Uterus (tissue), 2 donors: ENCODE data around the gene PPP2R2D.

Experiments used
- POLR2A ChIP-seq, 2 donors: fragments of 450-650 bp; IDR thresholded peaks; one replicate each; pipeline ENCODE4 v1.6.1; 2016; ENCODE audit warnings: antibody characterized with exemption in 2 of 2, mild to moderate bottlenecking in 1 of 2, moderate library complexity in 1 of 2
- TF ChIP-seq, protein P1 (sequence below), 4 experiments: fragments of 200-600 bp in 2 of 4; fragments of 450-650 bp in 2 of 4; sonication (generic) in 2 of 4; IDR thresholded peaks; one replicate each; pipeline ENCODE4 v1.5.1; 2016 to 2019; ENCODE audit warnings: antibody characterized with exemption in 4 of 4, mild to moderate bottlenecking in 2 of 4, moderate library complexity in 1 of 4

DNA sequence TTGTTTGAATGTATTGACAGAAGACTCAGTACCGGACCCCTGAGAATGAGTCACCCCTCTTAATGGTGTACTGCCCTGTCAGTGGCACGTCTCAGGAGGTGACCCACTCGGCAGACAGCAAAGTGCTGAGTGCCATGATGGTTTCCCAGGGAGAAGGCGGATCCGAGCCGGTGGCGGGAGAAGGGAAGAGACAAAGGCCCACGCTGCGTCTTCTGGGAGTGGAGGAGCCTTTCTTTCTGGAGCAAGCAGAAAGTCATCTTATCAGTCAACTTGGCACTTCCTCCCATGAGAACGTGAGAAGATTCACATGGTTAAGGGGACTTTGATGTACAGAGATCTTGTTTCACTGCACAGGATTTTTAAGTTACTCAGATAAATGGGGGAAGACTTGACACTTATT lies 14.6 kb upstream of the PPP2R2D start:
- TF ChIP-seq, protein P1, sequence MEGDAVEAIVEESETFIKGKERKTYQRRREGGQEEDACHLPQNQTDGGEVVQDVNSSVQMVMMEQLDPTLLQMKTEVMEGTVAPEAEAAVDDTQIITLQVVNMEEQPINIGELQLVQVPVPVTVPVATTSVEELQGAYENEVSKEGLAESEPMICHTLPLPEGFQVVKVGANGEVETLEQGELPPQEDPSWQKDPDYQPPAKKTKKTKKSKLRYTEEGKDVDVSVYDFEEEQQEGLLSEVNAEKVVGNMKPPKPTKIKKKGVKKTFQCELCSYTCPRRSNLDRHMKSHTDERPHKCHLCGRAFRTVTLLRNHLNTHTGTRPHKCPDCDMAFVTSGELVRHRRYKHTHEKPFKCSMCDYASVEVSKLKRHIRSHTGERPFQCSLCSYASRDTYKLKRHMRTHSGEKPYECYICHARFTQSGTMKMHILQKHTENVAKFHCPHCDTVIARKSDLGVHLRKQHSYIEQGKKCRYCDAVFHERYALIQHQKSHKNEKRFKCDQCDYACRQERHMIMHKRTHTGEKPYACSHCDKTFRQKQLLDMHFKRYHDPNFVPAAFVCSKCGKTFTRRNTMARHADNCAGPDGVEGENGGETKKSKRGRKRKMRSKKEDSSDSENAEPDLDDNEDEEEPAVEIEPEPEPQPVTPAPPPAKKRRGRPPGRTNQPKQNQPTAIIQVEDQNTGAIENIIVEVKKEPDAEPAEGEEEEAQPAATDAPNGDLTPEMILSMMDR (IDR thresholded peaks at IDR 0.05) = no peak
- TF ChIP-seq POLR2A (IDR thresholded peaks at IDR 0.05) = no peak
